Measurements from ENCODE around the gene PCDH12.

DNA sequence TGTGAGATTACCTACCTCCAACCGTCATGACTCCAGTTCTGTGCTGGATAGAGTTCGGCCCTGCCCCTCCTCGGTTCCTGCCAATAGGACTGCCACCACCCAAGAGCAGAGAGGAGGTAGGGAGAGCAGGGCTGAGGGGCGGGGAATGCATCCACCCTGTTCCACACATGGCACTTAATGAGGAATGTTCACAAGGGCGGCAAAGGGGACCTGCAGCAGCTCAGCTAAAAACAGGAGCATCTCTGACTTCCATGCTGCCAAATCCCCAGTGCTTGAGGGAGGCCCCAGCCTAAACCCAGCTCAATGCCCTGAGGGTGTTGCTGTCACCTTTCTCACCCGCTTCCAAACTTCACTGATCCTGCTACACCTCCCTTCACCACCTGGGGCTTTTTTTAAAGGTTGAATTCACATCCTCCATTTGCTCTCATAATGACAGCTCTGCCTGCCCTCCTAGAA is 42.1 kb downstream of the PCDH12 start:
- no peak for TF ChIP-seq POLR2A (IDR thresholded peaks at IDR 0.05)
- TF ChIP-seq POLR2AphosphoS5 (IDR thresholded peaks at IDR 0.05) = no peak
- TF ChIP-seq, protein P1, sequence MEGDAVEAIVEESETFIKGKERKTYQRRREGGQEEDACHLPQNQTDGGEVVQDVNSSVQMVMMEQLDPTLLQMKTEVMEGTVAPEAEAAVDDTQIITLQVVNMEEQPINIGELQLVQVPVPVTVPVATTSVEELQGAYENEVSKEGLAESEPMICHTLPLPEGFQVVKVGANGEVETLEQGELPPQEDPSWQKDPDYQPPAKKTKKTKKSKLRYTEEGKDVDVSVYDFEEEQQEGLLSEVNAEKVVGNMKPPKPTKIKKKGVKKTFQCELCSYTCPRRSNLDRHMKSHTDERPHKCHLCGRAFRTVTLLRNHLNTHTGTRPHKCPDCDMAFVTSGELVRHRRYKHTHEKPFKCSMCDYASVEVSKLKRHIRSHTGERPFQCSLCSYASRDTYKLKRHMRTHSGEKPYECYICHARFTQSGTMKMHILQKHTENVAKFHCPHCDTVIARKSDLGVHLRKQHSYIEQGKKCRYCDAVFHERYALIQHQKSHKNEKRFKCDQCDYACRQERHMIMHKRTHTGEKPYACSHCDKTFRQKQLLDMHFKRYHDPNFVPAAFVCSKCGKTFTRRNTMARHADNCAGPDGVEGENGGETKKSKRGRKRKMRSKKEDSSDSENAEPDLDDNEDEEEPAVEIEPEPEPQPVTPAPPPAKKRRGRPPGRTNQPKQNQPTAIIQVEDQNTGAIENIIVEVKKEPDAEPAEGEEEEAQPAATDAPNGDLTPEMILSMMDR (IDR thresholded peaks at IDR 0.05) = no peak
